K562 (cell line): ENCODE results near the gene SCRG1. TPM values are rescaled to one million over a fixed set of nuclear protein-coding genes. Genes with fewer than 3 reads are reported as not detected.

Source experiments
- ESRRA ChIP-seq: fragments of 450-650 bp; IDR thresholded peaks from 2 replicates; pipeline ENCODE4 v1.6.1; 2014; ENCODE audit warnings: low read depth, mild to moderate bottlenecking, moderate library complexity, borderline replicate concordance
- HBP1 ChIP-seq: fragments of 450-650 bp; formaldehyde crosslinking; IDR thresholded peaks from 2 replicates; pipeline ENCODE4 v1.4.0; 2022; ENCODE audit warnings: missing genetic modification characterization
- HNRNPK ChIP-seq: fragments of 200-400 bp; formaldehyde crosslinking; IDR thresholded peaks from one replicate; pipeline ENCODE4 v1.6.1; 2018; ENCODE audit warnings: mild to moderate bottlenecking, low read depth, low read length; ENCODE audit not compliant: poor library complexity, severe bottlenecking
- NBN ChIP-seq: fragments of 450-650 bp; IDR thresholded peaks from 2 replicates; pipeline ENCODE4 v1.6.1; 2016; ENCODE audit warnings: low read depth, mild to moderate bottlenecking
- PRDM10 ChIP-seq: fragments of 450-650 bp; IDR thresholded peaks from 2 replicates; pipeline ENCODE4 v1.6.1; 2018; ENCODE audit not compliant: partially characterized antibody
- PRPF4 ChIP-seq: fragments of 200-400 bp; formaldehyde crosslinking; IDR thresholded peaks from one replicate; pipeline ENCODE4 v1.6.1; 2017; ENCODE audit warnings: low read length, low read depth, mild to moderate bottlenecking; ENCODE audit not compliant: insufficient read depth, poor library complexity, severe bottlenecking
- RBM14 ChIP-seq: fragments of 200-400 bp; formaldehyde crosslinking; IDR thresholded peaks from 2 replicates; pipeline ENCODE4 v1.6.1; 2018; ENCODE audit warnings: low read depth, mild to moderate bottlenecking, low read length, moderate library complexity, borderline replicate concordance; ENCODE audit not compliant: insufficient read depth
- SRSF9 ChIP-seq: fragments of 200-400 bp; formaldehyde crosslinking; IDR thresholded peaks from 2 replicates; pipeline ENCODE4 v1.6.1; 2017; ENCODE audit warnings: low read depth, low read length, borderline replicate concordance
- ZNF699 ChIP-seq: fragments of 250-450 bp; sonication (Bioruptor Pico); IDR thresholded peaks from 2 replicates; pipeline ENCODE4 v1.8.0; 2021; ENCODE audit warnings: mild to moderate bottlenecking, moderate library complexity; ENCODE audit not compliant: insufficient replicate concordance
- polyA plus RNA-seq, 8 experiments: library from polyadenylated mRNA; depleted of rRNA in 4 of 8; stranded (reverse) in 5 of 8; unstranded in 3 of 8; fragments of >200 nt; fragmentation: Nextera tagmentation in 2 of 8; fragmentation: Illumina TruSeq in 1 of 8; extraction: Ambion mirVana in 2 of 8; extraction: Trizol in 1 of 8; gene quantifications; 2 replicates each; pipeline versions ENCODE4 v1.2.1 to v1.2.3, GENCODE V29; 2011 to 2014; ENCODE audit warnings: inconsistent platforms in 1 of 8, missing spikeins in 1 of 8
- total RNA-seq, 7 experiments: library from RNA; depleted of rRNA in 6 of 7; stranded (reverse); fragments of >200 nt in 6 of 7; fragmentation: Illumina TruSeq in 2 of 7; extraction: Trizol in 2 of 7; gene quantifications; 2 replicates each; pipeline versions ENCODE4 v1.2.1 to v1.2.3, GENCODE V29; 2011 to 2021; ENCODE audit warnings: low replicate concordance in 1 of 7

Gene SCRG1
- total and polyA plus RNA-seq, 9 of the 15 experiments (the other 6 are each of a cell fraction or from before 2014, with no cell fraction given) = 0.01 TPM; not detected in 7

GRCh38 chr4:173436771-173437265 is 37.9 kb upstream of the SCRG1 start (continued):
- no peak for TF ChIP-seq HBP1 (CRISPR knock-in tag)
- TF ChIP-seq SRSF9 = no peak
- TF ChIP-seq PRPF4 = no peak
- TF ChIP-seq NBN = no peak
- no peak for TF ChIP-seq ESRRA
- TF ChIP-seq RBM14 = no peak
- no peak for TF ChIP-seq PRDM10
- TF ChIP-seq HNRNPK = no peak
- no peak for TF ChIP-seq ZNF699
